Measurements from ENCODE around the gene CRELD1. TPM values are rescaled to one million over a fixed set of nuclear protein-coding genes. Genes with fewer than 3 reads are reported as not detected.
"Not testable (repeated sequence)": the region's sequence is repeated elsewhere in the genome, so short reads cannot be mapped to it uniquely, and the experiment has no call there.

CRELD1 gene, protein sequence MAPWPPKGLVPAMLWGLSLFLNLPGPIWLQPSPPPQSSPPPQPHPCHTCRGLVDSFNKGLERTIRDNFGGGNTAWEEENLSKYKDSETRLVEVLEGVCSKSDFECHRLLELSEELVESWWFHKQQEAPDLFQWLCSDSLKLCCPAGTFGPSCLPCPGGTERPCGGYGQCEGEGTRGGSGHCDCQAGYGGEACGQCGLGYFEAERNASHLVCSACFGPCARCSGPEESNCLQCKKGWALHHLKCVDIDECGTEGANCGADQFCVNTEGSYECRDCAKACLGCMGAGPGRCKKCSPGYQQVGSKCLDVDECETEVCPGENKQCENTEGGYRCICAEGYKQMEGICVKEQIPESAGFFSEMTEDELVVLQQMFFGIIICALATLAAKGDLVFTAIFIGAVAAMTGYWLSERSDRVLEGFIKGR
- total RNA-seq, result 18.7 and 20.6 TPM in 2 replicates

DNA sequence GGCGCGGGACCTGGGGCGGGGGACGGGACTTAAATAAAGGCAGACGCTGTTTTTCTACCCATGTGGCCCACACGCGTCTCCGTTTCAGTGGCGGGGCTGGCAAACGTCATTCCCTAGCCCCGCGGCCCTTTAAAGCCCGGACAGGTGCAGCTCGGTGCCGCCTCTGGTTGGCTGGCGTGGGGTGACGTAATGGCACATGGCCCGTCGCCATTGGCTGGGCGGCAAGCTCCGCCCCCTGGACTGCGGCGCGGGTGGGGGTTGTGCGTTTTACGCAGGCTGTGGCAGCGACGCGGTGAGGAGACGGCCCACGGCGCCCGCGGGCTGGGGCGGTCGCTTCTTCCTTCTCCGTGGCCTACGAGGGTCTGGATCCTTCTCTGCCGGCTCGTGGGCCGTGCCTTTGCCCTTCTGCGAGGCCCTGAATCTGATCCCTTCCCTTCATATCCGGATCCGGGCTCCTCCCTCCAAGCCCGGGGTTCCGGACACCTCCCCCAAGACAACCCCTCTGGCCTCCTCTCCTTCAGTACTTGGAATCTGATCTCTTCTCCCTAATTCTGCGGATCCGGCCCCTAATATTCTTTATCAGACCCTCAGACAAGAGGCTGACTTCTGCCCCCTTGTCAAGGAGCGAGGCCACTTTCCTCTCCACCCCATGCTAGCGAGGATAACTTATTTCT lies at the start of gene CRELD1:
CRELD1 (plus strand) TSS at position 274 of the 674 bp plus-strand sequence. CDS start 605 bp downstream, outside the sequence.
- intact Hi-C loops (cut with micrococcal nuclease), result loop anchor here (1.0 to 10.0 kb wide), 12 partner anchors 13 to 1914 kb away; partner anchors contain the start of genes ARPC4, BRK1, EMC3 and FANCD2
- peaks cover 34% of the 10 kb centered on the region for H3K4me1 Mint-ChIP-seq (ENCODE audit: low read depth)
- DNase-seq (ENCODE audit: low spot score), result peak; percentile 97
- peaks cover 15% of the 10 kb centered on the region for H3K36me3 Mint-ChIP-seq (ENCODE audit: low read depth)
- no peaks in the 10 kb centered on the region for H3K9me3 Mint-ChIP-seq
- H3K27me3 Mint-ChIP-seq (ENCODE audit: insufficient read depth), result no peaks in the 10 kb centered on the region
- peak within 1 kb of the TSS; percentile 96 for H3K4me3 Mint-ChIP-seq
- H3K27ac Mint-ChIP-seq, result peak within 1 kb of the TSS; percentile 95

DNA sequence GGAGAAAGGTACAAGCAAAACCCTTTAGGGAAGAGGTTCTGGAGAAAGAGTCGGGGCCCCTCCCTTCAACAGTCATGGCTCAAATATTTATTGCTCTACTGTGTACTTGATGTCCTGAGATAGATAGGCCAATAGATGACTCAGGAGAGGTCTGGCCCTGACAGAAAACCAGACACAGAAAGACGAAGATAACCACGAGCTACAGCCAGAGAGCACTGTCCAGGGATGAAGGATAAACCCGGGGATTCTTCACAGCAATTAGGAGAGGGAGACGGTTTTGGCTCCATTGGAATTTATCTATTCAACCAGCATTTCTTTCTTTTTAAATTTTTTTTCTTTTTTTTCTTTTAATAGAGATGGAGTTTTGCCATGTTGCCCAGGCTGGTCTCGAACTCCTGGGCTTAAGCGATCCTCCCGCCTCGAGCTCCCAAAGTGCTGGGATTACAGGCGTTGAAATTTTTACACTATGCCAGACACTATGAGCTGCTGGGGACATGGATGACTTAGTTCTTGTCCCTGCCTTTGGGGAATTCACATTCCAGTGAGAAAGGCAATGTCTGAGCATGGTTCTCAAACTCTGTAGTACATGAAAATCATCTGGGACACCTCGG lies 49.0 kb upstream of the CRELD1 start:
- no peaks in the 10 kb centered on the region for H3K9me3 Mint-ChIP-seq

DNA sequence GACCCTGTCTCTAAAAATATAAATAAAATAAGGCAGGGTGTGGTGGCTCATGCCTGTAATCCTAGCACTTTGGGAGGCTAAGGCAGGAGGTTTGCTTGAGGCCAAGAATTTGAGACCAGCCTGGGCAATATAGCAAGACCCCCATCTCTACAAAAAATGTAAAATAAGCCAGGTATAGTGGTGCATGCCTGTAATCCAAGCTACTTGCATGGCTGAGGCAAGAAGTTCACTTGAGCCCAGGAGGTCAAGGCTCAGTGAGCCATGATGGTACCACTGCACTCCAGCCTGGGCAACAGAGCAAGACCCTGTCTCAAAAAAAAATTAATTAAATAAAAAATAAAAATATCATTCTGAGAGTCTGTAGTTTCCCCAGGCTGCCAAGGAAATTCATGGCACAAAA lies 47.3 kb upstream of the CRELD1 start:
- Mint-ChIP-seq H3K27me3 (ENCODE audit: insufficient read depth) (peaks cover 6% of the 10 kb centered on the region), H3K27ac (no peak overlapping the region), H3K4me3 (no peak overlapping the region), H3K9me3 (no peaks in the 10 kb centered on the region), H3K36me3 (ENCODE audit: low read depth) (peaks cover 5% of the 10 kb centered on the region), H3K4me1 (ENCODE audit: low read depth) (peaks cover 9% of the 10 kb centered on the region)
- intact Hi-C loops (cut with micrococcal nuclease), result no loop called here
- no peak for DNase-seq (ENCODE audit: low spot score)

More for the DNA sequence above, 49.0 kb upstream of the CRELD1 start:
- DNase-seq (ENCODE audit: low spot score), result no peak
- Mint-ChIP-seq H3K4me1 (ENCODE audit: low read depth) (peaks cover 2% of the 10 kb centered on the region), H3K27ac (no peak overlapping the region), H3K36me3 (ENCODE audit: low read depth) (no peaks in the 10 kb centered on the region), H3K27me3 (ENCODE audit: insufficient read depth) (peaks cover 10% of the 10 kb centered on the region), H3K4me3 (no peak overlapping the region)
- intact Hi-C loops (cut with micrococcal nuclease), result no loop called here

DNA sequence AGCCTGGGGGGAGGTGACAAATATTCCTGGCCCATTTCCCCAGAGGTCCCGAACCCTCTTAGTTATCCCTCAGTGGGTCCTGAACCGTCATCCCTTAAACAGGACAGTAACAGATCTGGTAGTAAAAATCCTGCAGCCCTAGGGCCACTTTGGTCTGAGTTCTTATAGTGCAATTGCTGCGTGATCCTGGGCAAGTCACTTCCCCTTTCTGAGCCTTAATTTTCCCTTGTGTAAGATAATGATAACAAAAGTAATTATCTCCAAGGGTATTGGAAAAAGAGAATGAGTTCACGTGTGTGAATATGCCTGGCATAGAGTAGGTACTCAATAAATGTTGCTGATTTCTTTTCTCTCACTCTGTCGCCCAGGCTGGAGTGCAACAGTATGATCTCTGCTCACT lies 46.2 kb upstream of the CRELD1 start:
- H3K27me3 Mint-ChIP-seq (ENCODE audit: insufficient read depth), result peaks cover 6% of the 10 kb centered on the region
- H3K36me3 Mint-ChIP-seq (ENCODE audit: low read depth), result peaks cover 12% of the 10 kb centered on the region
- intact Hi-C loops (cut with micrococcal nuclease), result no loop called here
- H3K27ac Mint-ChIP-seq, result no peak overlapping the region
- DNase-seq (ENCODE audit: low spot score), result no peak
- peaks cover 12% of the 10 kb centered on the region for H3K4me1 Mint-ChIP-seq (ENCODE audit: low read depth)
- H3K4me3 Mint-ChIP-seq, result no peak overlapping the region
- no peaks in the 10 kb centered on the region for H3K9me3 Mint-ChIP-seq

DNA sequence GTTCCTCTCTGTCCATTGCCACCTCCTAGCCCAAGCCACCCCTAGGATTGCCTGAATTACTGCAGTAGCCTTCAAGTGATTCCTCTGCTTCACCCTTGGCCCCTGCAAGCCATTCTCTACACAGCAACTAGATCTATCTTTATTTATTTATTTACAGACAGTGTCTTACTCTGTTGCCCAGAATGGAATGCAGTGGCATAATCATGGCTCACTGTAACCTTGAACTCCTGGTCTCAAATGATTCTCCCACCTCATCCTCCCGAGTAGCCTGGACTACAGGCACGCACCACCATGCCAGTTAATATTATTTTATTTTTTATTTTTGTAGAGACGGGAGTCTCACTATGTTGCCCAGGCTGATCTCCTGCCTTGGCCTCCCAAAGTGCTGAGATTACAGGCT lies 45.1 kb upstream of the CRELD1 start:
- Mint-ChIP-seq H3K36me3 (ENCODE audit: low read depth) (peaks cover 21% of the 10 kb centered on the region), H3K27me3 (ENCODE audit: insufficient read depth) (peaks cover 6% of the 10 kb centered on the region), H3K4me3 (no peak overlapping the region), H3K9me3 (no peaks in the 10 kb centered on the region), H3K27ac (no peak overlapping the region), H3K4me1 (ENCODE audit: low read depth) (peaks cover 20% of the 10 kb centered on the region)
- DNase-seq (ENCODE audit: low spot score), result no peak
- intact Hi-C loops (cut with micrococcal nuclease), result no loop called here

DNA sequence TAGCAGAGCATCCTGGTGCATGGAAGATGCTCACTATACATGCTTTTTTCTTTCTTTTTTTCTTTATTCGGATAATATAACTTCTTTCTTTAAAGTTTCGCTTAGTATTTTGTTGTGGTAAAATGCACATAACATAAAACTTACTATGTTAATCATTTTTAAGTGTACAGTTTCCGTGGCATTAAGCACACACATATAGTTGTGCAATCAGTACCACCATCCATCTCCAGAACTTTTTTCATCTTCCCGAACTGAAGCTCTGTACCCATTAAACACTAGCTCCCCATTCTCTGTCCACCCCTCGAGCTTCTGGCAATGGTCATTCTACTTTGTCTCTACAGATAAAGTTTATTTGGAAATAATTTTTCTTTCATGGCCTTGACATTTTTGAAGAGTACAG lies 44.2 kb upstream of the CRELD1 start:
- Mint-ChIP-seq H3K27me3 (ENCODE audit: insufficient read depth) (peaks cover 6% of the 10 kb centered on the region), H3K36me3 (ENCODE audit: low read depth) (peaks cover 28% of the 10 kb centered on the region), H3K27ac (no peak overlapping the region), H3K4me1 (ENCODE audit: low read depth) (peaks cover 28% of the 10 kb centered on the region), H3K9me3 (no peaks in the 10 kb centered on the region), H3K4me3 (peak overlapping the region; percentile 97)
- intact Hi-C loops (cut with micrococcal nuclease), result no loop called here
- no peak for DNase-seq (ENCODE audit: low spot score)

DNA sequence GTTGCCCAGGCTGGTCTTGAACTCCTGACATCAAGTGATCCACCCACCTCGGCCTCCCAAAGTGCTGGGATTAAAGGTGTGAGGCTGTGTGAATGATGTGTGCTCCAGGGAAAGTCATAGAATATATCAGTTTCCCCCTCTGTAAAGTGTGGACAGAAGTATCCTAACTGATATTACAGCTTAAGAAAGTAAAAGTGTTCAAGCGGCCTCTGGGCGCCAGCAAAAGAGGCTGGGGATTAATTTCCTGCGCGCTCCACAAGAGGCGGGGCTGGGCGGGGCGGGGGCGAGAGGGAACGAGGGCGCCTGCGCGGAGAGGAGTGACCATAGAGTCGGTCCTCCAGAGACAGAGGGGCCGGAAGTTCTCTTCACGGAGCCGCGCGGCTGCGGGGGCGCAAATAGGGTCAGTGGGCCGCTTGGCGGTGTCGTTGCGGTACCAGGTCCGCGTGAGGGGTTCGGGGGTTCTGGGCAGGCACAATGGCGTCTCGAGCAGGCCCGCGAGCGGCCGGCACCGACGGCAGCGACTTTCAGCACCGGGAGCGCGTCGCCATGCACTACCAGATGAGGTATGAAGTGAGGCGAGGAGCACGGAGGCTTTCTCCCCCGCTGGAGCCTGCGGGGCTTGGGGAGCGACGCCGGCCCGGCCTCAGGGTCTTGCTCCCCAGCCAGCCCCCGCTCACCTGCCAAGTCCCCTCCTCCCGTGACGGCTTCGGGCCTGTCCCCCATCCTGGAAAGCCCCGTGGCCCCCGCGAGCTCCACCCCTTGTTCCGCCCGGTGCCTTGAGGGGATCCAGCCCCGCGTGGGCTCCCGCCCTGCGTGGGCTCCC lies 43.2 kb upstream of the CRELD1 start, which contains the start of gene JAGN1:
JAGN1 (plus strand) TSS at position 362 of the 823 bp plus-strand sequence; CDS start at position 475, 113 bp downstream.
- peaks cover 36% of the 10 kb centered on the region for H3K4me1 Mint-ChIP-seq (ENCODE audit: low read depth)
- intact Hi-C loops (cut with micrococcal nuclease), result loop anchor here (1.0 to 5.0 kb wide), 17 partner anchors 12 to 928 kb away; partner anchors contain the start of genes BRPF1, FANCD2, IL17RE and MTMR14
- no peaks in the 10 kb centered on the region for H3K27me3 Mint-ChIP-seq (ENCODE audit: insufficient read depth)
- no peaks in the 10 kb centered on the region for H3K9me3 Mint-ChIP-seq
- peak within 1 kb of the TSS; percentile 98 for H3K27ac Mint-ChIP-seq
- DNase-seq (ENCODE audit: low spot score), result peak; percentile 82
- peaks cover 36% of the 10 kb centered on the region for H3K36me3 Mint-ChIP-seq (ENCODE audit: low read depth)
- H3K4me3 Mint-ChIP-seq, result peak within 1 kb of the TSS; percentile 97

DNA sequence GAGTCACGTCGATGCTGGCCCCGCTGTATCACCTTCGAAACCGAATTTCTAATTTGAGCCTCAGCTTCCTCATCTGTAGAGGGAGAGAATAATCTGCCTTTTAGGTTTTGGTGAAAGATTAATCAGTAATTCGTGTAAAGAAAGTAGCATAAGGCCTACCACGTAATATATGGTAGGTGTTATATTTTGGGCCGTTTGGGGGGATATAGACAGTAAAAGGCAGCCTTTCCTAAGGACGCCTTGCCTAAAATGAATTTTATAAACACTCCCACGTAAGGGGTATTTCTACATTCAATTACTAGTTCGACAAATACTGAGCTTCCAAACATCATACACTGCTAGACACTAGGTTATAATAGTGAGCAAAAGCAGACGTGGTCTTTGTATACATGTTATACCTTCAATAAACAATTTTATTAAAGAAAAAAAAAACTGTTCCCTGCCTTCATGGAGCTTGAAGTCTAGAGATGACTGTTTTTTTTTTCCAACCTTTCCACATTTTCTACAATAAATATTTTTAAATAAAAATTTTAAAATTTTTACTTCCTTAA lies 42.5 kb upstream of the CRELD1 start:
- intact Hi-C loops (cut with micrococcal nuclease), result loop anchor here (5.0 kb wide), 3 partner anchors 251 to 929 kb away; partner anchors contain the start of genes RAD18, SETD5 and VHL
- no peaks in the 10 kb centered on the region for H3K9me3 Mint-ChIP-seq

DNA sequence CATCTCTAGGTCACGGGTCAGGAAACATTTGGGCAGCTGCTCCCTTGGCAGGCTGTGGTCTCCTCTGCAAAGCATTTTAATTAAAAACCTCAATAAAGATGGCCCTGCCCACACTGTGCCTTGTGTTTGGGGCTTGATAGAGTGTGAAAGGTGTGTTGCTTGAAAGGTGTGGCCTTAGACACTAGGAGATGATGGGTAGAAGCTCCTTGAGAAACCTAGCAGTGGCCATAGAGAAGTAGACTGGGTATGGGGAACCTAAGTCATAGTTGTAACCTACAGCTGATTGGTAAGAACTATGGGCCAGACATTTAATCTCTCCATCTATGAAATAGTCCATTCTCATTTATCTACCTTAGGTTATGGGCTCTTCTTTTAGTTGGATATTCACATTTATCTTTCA lies 39.9 kb upstream of the CRELD1 start:
- peaks cover 50% of the 10 kb centered on the region for H3K4me1 Mint-ChIP-seq (ENCODE audit: low read depth)
- intact Hi-C loops (cut with micrococcal nuclease), result loop anchor here (5.0 kb wide), 3 partner anchors 249 to 931 kb away; partner anchors contain the start of genes RAD18, SETD5 and VHL
- DNase-seq (ENCODE audit: low spot score), result no peak
- H3K9me3 Mint-ChIP-seq, result no peaks in the 10 kb centered on the region
- H3K4me3 Mint-ChIP-seq, result no peak overlapping the region
- H3K36me3 Mint-ChIP-seq (ENCODE audit: low read depth), result peaks cover 37% of the 10 kb centered on the region
- peak overlapping the region; percentile 43 for H3K27ac Mint-ChIP-seq
- no peaks in the 10 kb centered on the region for H3K27me3 Mint-ChIP-seq (ENCODE audit: insufficient read depth)

More for the DNA sequence above, 42.5 kb upstream of the CRELD1 start:
- H3K36me3 Mint-ChIP-seq (ENCODE audit: low read depth), result peaks cover 36% of the 10 kb centered on the region
- peak overlapping the region; percentile 98 for H3K27ac Mint-ChIP-seq
- peak overlapping the region; percentile 97 for H3K4me3 Mint-ChIP-seq
- no peak for DNase-seq (ENCODE audit: low spot score)
- H3K4me1 Mint-ChIP-seq (ENCODE audit: low read depth), result peaks cover 36% of the 10 kb centered on the region
- H3K27me3 Mint-ChIP-seq (ENCODE audit: insufficient read depth), result no peaks in the 10 kb centered on the region

DNA sequence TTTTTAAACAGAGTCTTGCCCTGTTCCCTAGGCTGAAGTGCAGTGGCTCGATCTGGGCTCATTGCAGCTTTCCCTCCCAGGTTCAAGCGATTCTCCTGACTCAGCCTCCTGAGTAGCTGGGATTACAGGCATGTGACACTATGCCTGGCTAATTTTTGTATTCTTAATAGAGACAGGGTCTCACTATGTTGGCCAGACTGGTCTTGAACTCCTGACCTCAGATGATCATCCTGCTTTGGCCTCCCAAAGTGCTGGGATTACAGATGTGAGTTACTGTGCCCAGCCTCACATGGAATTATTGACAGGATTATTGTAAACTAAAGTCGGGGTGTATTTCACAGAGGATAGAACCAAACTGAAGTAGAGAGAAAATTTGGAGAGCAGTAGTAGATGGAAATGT lies 37.9 kb upstream of the CRELD1 start:
- not testable (repeated sequence) for H3K4me3 Mint-ChIP-seq; DNase-seq (ENCODE audit: low spot score); H3K9me3 Mint-ChIP-seq

DNA sequence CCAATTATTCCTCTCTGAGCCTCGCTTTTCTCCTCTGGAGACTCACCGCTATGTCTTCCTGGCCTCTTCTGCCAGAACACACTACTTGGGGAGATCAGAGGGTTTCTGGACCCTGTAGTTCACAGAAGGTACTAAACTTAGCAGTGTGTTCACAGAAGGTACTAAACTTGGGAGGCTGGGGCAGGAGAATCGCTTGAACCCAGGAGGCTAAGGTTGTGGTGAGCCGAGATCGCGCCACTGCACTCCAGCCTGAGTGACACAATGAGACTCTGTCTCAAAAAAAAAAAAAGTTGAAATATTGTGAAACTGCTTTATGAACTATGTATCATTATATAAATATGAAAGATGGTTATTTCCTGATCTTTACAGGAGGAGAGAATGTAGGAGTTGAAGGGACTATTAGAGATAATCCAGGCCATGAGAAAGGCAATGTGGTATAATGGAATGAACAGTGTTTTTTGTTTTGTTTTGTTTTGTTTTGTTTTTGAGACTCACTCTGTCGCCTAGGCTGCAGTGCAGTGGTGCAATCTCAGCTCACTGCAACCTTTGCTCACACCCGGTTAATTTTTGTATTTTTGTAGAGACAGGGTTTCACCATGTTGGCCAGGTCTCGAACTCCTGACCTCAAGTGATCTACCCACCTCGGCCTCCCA lies 36.8 kb upstream of the CRELD1 start:
- H3K27ac Mint-ChIP-seq, result peak overlapping the region; percentile 25
- H3K9me3 Mint-ChIP-seq; H3K4me3 Mint-ChIP-seq; DNase-seq (ENCODE audit: low spot score); H3K27me3 Mint-ChIP-seq (ENCODE audit: insufficient read depth); intact Hi-C loops (cut with micrococcal nuclease): not testable (repeated sequence)
- H3K4me1 Mint-ChIP-seq (ENCODE audit: low read depth), result peaks cover 51% of the 10 kb centered on the region
- H3K36me3 Mint-ChIP-seq (ENCODE audit: low read depth), result peaks cover 30% of the 10 kb centered on the region

More for the DNA sequence above, 37.9 kb upstream of the CRELD1 start:
- H3K27me3 Mint-ChIP-seq (ENCODE audit: insufficient read depth); H3K27ac Mint-ChIP-seq; intact Hi-C loops (cut with micrococcal nuclease): not testable (repeated sequence)
- Mint-ChIP-seq H3K4me1 (ENCODE audit: low read depth) (peaks cover 41% of the 10 kb centered on the region), H3K36me3 (ENCODE audit: low read depth) (peaks cover 36% of the 10 kb centered on the region)
